ENCODE measurements around the gene SPEM2.

GRCh38 chr17:7441266-7441665 lies 15.8 kb downstream of the SPEM2 start:
- TF ChIP-seq SUZ12 (IDR thresholded peaks at IDR 0.05; ENCODE audit: extremely low read depth, insufficient read depth, insufficient read length) (no peak), ZNF274 (IDR thresholded peaks at IDR 0.05; ENCODE audit: low read depth, low read length) (no peak)
